Stimulated activated CD4-positive, alpha-beta T cell treated with anti-CD3 and anti-CD28 coated beads, TNF-alpha, amount 100 ng/mL, for 4 hours (primary cell): ENCODE data around the gene TTLL1.

Source experiments
- DNase-seq, 3 experiments: peaks; one replicate each; pipeline ENCODE4 v3.0.0-alpha.2; 2020; ENCODE audit warnings: low read depth in 3 of 3

TTLL1 gene

GRCh38 chr22:43088984-43089717 lies at the start of gene TTLL1:
TTLL1 (minus strand) TSS chr22:43089391; CDS start chr22:43075586, 13,805 bp downstream.
- peak; percentile 71 to 79 (median 77) for DNase-seq

- DNase-seq: no peak
Observed at GRCh38 chr22:43136801-43137200, 47.6 kb upstream of the TTLL1 start.

GRCh38 chr22:43136255-43136654 lies 47.1 kb upstream of the TTLL1 start:
- DNase-seq: no peak

- no peak for DNase-seq
Observed at GRCh38 chr22:43135565-43135964, 46.4 kb upstream of the TTLL1 start.

GRCh38 chr22:43134553-43134952 lies 45.4 kb upstream of the TTLL1 start:
- DNase-seq: no peak

- DNase-seq: no peak
Observed at GRCh38 chr22:43133401-43133800, 44.2 kb upstream of the TTLL1 start.

GRCh38 chr22:43131773-43132501 lies 42.7 kb upstream of the TTLL1 start:
- DNase-seq: no peak

- no peak for DNase-seq
Observed at GRCh38 chr22:43129426-43130425, 40.5 kb upstream of the TTLL1 start.

GRCh38 chr22:43128928-43129424 lies 39.8 kb upstream of the TTLL1 start:
- DNase-seq: no peak

- DNase-seq: no peak
Observed at GRCh38 chr22:43128116-43128515, 38.9 kb upstream of the TTLL1 start.

GRCh38 chr22:43127166-43127908 lies 38.1 kb upstream of the TTLL1 start:
- DNase-seq: no peak

GRCh38 chr22:43126501-43127165 lies 37.4 kb upstream of the TTLL1 start:
- no peak for DNase-seq

GRCh38 chr22:43118953-43119458 lies 29.8 kb upstream of the TTLL1 start:
- DNase-seq: no peak

- no peak for DNase-seq
Observed at GRCh38 chr22:43118024-43118849, 29.0 kb upstream of the TTLL1 start.

GRCh38 chr22:43116932-43117331 lies 27.7 kb upstream of the TTLL1 start:
- DNase-seq: no peak

- no peak for DNase-seq
Observed at GRCh38 chr22:43114958-43115357, 25.8 kb upstream of the TTLL1 start.

GRCh38 chr22:43113526-43114251 lies 24.5 kb upstream of the TTLL1 start:
- DNase-seq: no peak

GRCh38 chr22:43110927-43111623 lies 21.9 kb upstream of the TTLL1 start:
- peak in 2 of 3 experiments; percentile 19 to 40 for DNase-seq
